GM12878 (cell line): Measurements from ENCODE around the gene RTEL1. TPM values are rescaled to one million over a fixed set of nuclear protein-coding genes. Genes with fewer than 3 reads are reported as not detected.

Experiments
- ATAC-seq: fragments of 200-7000 bp; cut with Tn5 transposase; 3 replicates; pipeline ENCODE4 v1.9.1; 2020; ENCODE audit warnings: mild to moderate bottlenecking, moderate library complexity
- BruUV-seq: library from RNA; stranded (reverse); fragments of 400-500 nt; replicated peaks from 2 replicates; lab custom pipeline; 2021; lab: Mats Ljungman, UMichigan
- CTCF ChIA-PET: fragments of 300-600 bp; sonication (Branson Sonifier 250); formaldehyde crosslinking; extraction: SDS; loops from one replicate; lab custom pipeline; 2021; ENCODE audit warnings: inconsistent platforms; lab: Yijun Ruan, JAX
- POLR2A ChIA-PET: fragments of 350-600 bp; formaldehyde crosslinking; extraction: SDS; loops from one replicate; lab custom pipeline; 2021; ENCODE audit warnings: inconsistent platforms; lab: Charles Lee
- RAD21 ChIA-PET: fragments of 300-600 bp; sonication (Branson Sonifier 250); formaldehyde crosslinking; loops from one replicate; lab custom pipeline; 2023; ENCODE audit warnings: antibody characterized with exemption; ENCODE audit not compliant: unreplicated experiment; lab: Charles Lee
- SMC1A ChIA-PET: fragments of 300-600 bp; sonication (Branson Sonifier 250); formaldehyde crosslinking; loops from one replicate; lab custom pipeline; 2023; ENCODE audit not compliant: unreplicated experiment, uncharacterized antibody; lab: Charles Lee
- DNase-seq: peaks from one replicate; pipeline ENCODE4 v3.0.0-alpha.2; 2011; ENCODE audit warnings: low read depth, low spot score
- FAIRE-seq: peaks from 3 replicates; lab custom pipeline; 2011; peaks lifted over from hg19 to GRCh38; lab: Jason Lieb, UNC
- H2AFZ ChIP-seq: 2 replicates; pipeline ENCODE4 v1.6.0; 2011; ENCODE audit warnings: low read depth, low read length, control low read depth; ENCODE audit not compliant: control insufficient read depth
- H3K27ac ChIP-seq: 2 replicates; pipeline ENCODE4 v1.5.1; 2011; ENCODE audit warnings: control low read depth; ENCODE audit not compliant: control insufficient read depth, insufficient read depth
- H3K27me3 ChIP-seq, 2 experiments: replicated peaks in 1 of 2; 2 replicates each; pipeline versions ENCODE4 v1.6.0 to v1.6.1; 2011; ENCODE audit warnings: low read length in 1 of 2; ENCODE audit not compliant: control insufficient read depth in 2 of 2, insufficient read depth in 2 of 2
- H3K36me3 ChIP-seq, 2 experiments: 2 replicates each; pipeline ENCODE4 v1.5.1; 2011; ENCODE audit warnings: low read length in 1 of 2; ENCODE audit not compliant: control insufficient read depth in 2 of 2, insufficient read depth in 2 of 2
- H3K4me1 ChIP-seq: 2 replicates; pipeline ENCODE4 v1.6.1; 2011; ENCODE audit warnings: mild to moderate bottlenecking, low read length, moderate library complexity, mixed read lengths; ENCODE audit not compliant: control insufficient read depth, insufficient read depth
- H3K4me2 ChIP-seq: 2 replicates; pipeline ENCODE4 v1.6.0; 2011; ENCODE audit warnings: control low read depth; ENCODE audit not compliant: control insufficient read depth, insufficient read depth
- H3K4me3 ChIP-seq: fragments of 200-600 bp; sonication (generic); 2 replicates; pipeline ENCODE4 v1.5.1; 2016
- H3K79me2 ChIP-seq: 2 replicates; pipeline ENCODE4 v1.6.0; 2011; ENCODE audit warnings: low read length; ENCODE audit not compliant: control insufficient read depth, insufficient read depth
- H3K9ac ChIP-seq: 2 replicates; pipeline ENCODE4 v1.8.0; 2011; ENCODE audit warnings: low read length, control low read depth, mixed read lengths; ENCODE audit not compliant: control insufficient read depth, insufficient read depth
- H3K9me3 ChIP-seq: replicated peaks from 3 replicates; pipeline ENCODE4 v1.5.1; 2011; ENCODE audit warnings: mild to moderate bottlenecking, low read length; ENCODE audit not compliant: control insufficient read depth, insufficient read depth
- H4K20me1 ChIP-seq: 2 replicates; pipeline ENCODE4 v1.6.0; 2011; ENCODE audit not compliant: control insufficient read depth, insufficient read depth
- BCL11A ChIP-seq: IDR thresholded peaks from 2 replicates; pipeline ENCODE4 v1.6.1; 2011; ENCODE audit warnings: low read depth, low read length
- TAF1 ChIP-seq: IDR thresholded peaks from 2 replicates; pipeline ENCODE4 v1.6.1; 2011; ENCODE audit warnings: mild to moderate bottlenecking, low read depth, low read length, borderline replicate concordance
- WGBS: methylation state at CpG from one replicate; pipeline ENCODE4 v1.1.6; 2016; ENCODE audit warnings: low lambda C conversion rate; ENCODE audit not compliant: insufficient replicate concordance, insufficient coverage; ENCODE audit errors: missing lambda C conversion rate; 5-methylcytosine and 5-hydroxymethylcytosine counted together
- in situ Hi-C: fragments of 300-500 bp; cut with MboI; formaldehyde crosslinking; loops from 9 replicates; pipeline ENCODE4 v1.14.3; 2018; ENCODE audit warnings: mixed read lengths
- intact Hi-C: fragments of 100-400 bp; cut with micrococcal nuclease; formaldehyde crosslinking; loops from one replicate; pipeline ENCODE4 v1.14.2; 2022; ENCODE audit not compliant: unreplicated experiment
- polyA plus RNA-seq, 11 experiments: library from polyadenylated mRNA; depleted of rRNA in 4 of 11; unstranded in 6 of 11; stranded (reverse) in 5 of 11; fragments of >200 nt; fragmentation: Nextera tagmentation in 4 of 11; fragmentation: Illumina TruSeq in 1 of 11; extraction: Ambion mirVana in 4 of 11; extraction: Trizol in 1 of 11; gene quantifications; 1 replicate in 1 of 11; 2 replicates in 10 of 11; pipeline versions ENCODE4 v1.2.1 to v1.2.3, GENCODE V29; 2011 to 2016; ENCODE audit warnings: inconsistent platforms in 2 of 11, missing spikeins in 2 of 11, low read depth in 1 of 11
- total RNA-seq, 4 experiments: library from RNA; depleted of rRNA in 3 of 4; stranded (reverse); fragments of >200 nt in 3 of 4; fragmentation: Illumina TruSeq in 1 of 4; extraction: Trizol in 1 of 4; gene quantifications; 2 replicates each; pipeline versions ENCODE4 v1.2.1 to v1.2.3, GENCODE V29; 2013 to 2021

The RTEL1 gene
- total and polyA plus RNA-seq, 10 of the 15 experiments (the other 5 are each of a cell fraction or from before 2014, with no cell fraction given): 0.40 to 37.2 (median 15.6) TPM; not detected in 1

- Histone ChIP-seq H3K27ac (no peak overlapping the region), H3K9ac (no peak overlapping the region), H3K27me3 (no peaks in the 10 kb centered on the region), H3K79me2 (peaks cover 37% of the 10 kb centered on the region), H2AFZ (no peak overlapping the region), H3K4me1 (peaks cover 7% of the 10 kb centered on the region), H3K4me3 (no peak overlapping the region), H3K4me2 (no peak overlapping the region), H3K36me3 (peaks cover 12 to 13% of the 10 kb centered on the region in 2 experiments), H3K9me3 (no peaks in the 10 kb centered on the region), H4K20me1 (no peaks in the 10 kb centered on the region)
- no TSS peak for BruUV-seq
- 77% methylated on average over 8 of the region's 8 CpGs for WGBS
- no peak for ATAC-seq
- intact Hi-C loops: no loop called here
- in situ Hi-C loops: no loop called here
- no peak for FAIRE-seq
- ChIA-PET SMC1A (interaction anchor here (0.7 kb wide), 1 partner anchor 9 kb away, joined by 3 read pairs; no protein-coding TSS in a partner anchor), CTCF (interaction anchor here (1.0 kb wide), 1 partner anchor 21 kb away, joined by 3 read pairs; no protein-coding TSS in a partner anchor), POLR2A (interaction anchor here (0.7 kb wide), 1 partner anchor 78 kb away, joined by 5 read pairs; no protein-coding TSS in a partner anchor), RAD21 (no interaction called here)
- no peak for DNase-seq
- no peak for TF ChIP-seq BCL11A
Observed at GRCh38 chr20:63620991-63621390, 37.1 kb upstream of the RTEL1 start.

GRCh38 chr20:63622096-63622495, 36.0 kb upstream of the RTEL1 start:
- Histone ChIP-seq H3K4me2 (no peak overlapping the region), H3K27me3 (no peaks in the 10 kb centered on the region), H3K4me1 (peaks cover 5% of the 10 kb centered on the region), H3K27ac (no peak overlapping the region), H4K20me1 (no peaks in the 10 kb centered on the region), H3K9ac (no peak overlapping the region), H3K79me2 (peaks cover 44% of the 10 kb centered on the region), H2AFZ (no peak overlapping the region), H3K36me3 (peaks cover 9 to 10% of the 10 kb centered on the region in 2 experiments), H3K9me3 (no peaks in the 10 kb centered on the region), H3K4me3 (no peak overlapping the region)
- ChIA-PET POLR2A (no interaction called here), RAD21 (interaction anchor here (1.1 kb wide), 1 partner anchor 20 kb away, joined by 3 read pairs; no protein-coding TSS in a partner anchor), CTCF (interaction anchor here (1.1 kb wide), 1 partner anchor 456 kb away, joined by 3 read pairs; no protein-coding TSS in a partner anchor), SMC1A (interaction anchor here (0.6 kb wide), 1 partner anchor 10 kb away, joined by 3 read pairs; no protein-coding TSS in a partner anchor)
- no peak for DNase-seq
- no TSS peak for BruUV-seq
- 98% methylated on average over 4 of the region's 4 CpGs for WGBS
- intact Hi-C loops (no loop called here), in situ Hi-C loops (no loop called here)
- no peak for TF ChIP-seq TAF1
- FAIRE-seq: no peak
- ATAC-seq: no peak
